ENCODE data around the gene ANO7. TPM values are rescaled to one million over a fixed set of nuclear protein-coding genes. Genes with fewer than 3 reads are reported as not detected.

Gene ANO7
- total RNA-seq, 1 donor from 2014 or later = 2.8 TPM

DNA sequence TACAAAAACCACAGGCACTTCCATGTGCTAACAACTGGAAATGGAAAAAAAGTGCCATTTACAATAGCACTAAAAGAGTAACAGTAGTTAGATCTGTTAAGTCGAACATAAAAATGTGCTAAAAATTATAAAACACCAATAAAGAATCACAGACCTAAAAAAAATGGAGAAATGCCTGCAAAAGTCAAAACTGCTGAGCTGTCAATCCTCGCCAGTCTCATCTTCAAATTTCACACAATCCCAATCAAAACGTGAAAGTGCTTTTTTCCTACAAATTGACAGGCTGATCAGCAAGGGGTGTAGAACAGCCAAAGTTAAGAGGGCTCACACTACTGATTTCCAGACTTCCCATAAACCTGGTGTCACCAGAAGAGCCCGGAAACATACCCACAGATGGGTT lies 53.2 kb downstream of the ANO7 start:
- DNase-seq (ENCODE audit: low read depth) = no peak
- H3K4me3 ChIP-seq (ENCODE audit: low read depth, low read length) = no peak overlapping the region
- TF ChIP-seq, protein P1, sequence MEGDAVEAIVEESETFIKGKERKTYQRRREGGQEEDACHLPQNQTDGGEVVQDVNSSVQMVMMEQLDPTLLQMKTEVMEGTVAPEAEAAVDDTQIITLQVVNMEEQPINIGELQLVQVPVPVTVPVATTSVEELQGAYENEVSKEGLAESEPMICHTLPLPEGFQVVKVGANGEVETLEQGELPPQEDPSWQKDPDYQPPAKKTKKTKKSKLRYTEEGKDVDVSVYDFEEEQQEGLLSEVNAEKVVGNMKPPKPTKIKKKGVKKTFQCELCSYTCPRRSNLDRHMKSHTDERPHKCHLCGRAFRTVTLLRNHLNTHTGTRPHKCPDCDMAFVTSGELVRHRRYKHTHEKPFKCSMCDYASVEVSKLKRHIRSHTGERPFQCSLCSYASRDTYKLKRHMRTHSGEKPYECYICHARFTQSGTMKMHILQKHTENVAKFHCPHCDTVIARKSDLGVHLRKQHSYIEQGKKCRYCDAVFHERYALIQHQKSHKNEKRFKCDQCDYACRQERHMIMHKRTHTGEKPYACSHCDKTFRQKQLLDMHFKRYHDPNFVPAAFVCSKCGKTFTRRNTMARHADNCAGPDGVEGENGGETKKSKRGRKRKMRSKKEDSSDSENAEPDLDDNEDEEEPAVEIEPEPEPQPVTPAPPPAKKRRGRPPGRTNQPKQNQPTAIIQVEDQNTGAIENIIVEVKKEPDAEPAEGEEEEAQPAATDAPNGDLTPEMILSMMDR (conservative IDR thresholded peaks at IDR 0.05; ENCODE audit: low read depth, low read length) = no peak

DNA sequence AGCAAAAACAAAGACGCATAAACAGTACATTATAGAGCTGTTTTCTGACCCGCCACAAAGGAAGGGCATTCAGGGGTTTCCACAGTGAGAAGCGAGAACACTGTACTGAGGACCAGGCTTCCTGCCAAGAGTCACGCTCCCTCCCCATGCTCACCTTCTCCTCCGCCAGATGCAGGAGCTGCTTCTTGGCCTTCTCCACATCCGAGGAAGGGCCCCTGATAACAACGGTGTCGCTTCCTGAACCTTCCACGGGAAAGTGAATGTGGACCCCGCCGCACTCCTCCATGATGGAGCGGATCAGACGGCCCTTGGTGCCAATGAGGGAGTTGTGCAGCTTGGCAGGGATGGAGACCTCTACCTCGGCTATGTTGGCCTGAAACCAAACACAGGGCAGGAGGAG lies 53.8 kb downstream of the ANO7 start:
- TF ChIP-seq, protein P1 (conservative IDR thresholded peaks at IDR 0.05; ENCODE audit: low read depth, low read length) = no peak
- DNase-seq (ENCODE audit: low read depth) = no peak
- no peak overlapping the region for H3K4me3 ChIP-seq (ENCODE audit: low read depth, low read length)

DNA sequence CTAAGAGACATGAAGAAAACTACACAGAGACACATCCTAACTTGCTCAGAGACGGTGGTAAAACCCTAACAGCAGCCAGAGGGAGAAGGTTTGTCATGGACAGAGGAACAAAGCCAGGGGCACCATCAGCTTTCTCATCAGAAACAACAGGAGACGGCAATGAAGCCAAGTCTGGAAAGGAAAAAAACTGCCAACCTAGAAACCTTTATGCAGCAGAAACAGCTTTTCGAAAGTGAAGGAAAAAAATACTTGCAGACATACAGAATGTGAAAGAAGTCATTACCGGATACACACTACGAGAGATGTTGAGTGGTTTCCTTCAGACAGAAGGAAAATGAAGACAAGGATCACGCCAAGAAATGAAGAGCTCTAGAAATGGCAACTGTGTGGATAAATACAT lies 55.9 kb downstream of the ANO7 start:
- no peak overlapping the region for H3K4me3 ChIP-seq (ENCODE audit: low read depth, low read length)
- DNase-seq (ENCODE audit: low read depth) = no peak
- TF ChIP-seq, protein P1 (conservative IDR thresholded peaks at IDR 0.05; ENCODE audit: low read depth, low read length) = no peak

DNA sequence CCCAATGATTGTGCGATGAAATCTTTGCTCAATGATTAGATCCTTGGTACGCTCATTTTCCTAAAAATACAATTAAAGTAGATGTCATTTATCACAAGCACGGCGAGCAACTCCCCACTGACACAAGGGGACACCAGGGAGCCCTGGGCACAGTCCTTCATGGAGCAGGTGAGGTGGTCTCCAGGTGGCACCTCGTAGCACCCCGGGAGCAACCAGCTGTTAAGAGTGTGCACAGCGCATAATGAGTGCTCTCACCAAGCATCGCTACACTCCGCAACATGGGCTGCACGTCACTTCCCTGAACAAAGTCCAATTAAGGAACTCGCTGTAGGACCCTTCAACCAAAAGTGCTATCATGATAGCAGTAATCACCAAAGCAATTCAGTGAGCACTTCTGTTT lies 59.8 kb downstream of the ANO7 start:
- no peak for DNase-seq (ENCODE audit: low read depth)
- H3K4me3 ChIP-seq (ENCODE audit: low read depth, low read length) = no peak overlapping the region
- TF ChIP-seq, protein P1 (conservative IDR thresholded peaks at IDR 0.05; ENCODE audit: low read depth, low read length) = no peak

DNA sequence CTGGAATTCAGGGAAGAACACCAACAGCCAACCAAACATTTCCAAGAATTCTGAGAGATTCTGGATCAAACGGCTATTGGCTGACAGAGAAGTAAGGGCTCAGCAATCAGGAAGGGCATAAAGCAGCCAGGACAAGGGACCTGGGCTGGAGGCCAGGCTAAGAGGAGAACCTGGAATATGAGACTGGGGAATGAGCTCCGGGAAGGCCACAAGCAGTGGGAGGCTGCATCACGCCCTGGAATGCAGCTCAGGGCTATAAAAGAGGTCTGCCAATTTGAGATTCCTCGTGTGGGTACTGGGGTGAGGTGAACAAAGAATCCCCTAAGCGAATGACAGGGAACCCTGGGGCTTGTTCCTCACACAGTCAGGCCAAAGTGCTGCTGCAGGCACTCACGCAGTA lies 60.4 kb downstream of the ANO7 start:
- TF ChIP-seq, protein P1 (conservative IDR thresholded peaks at IDR 0.05; ENCODE audit: low read depth, low read length) = no peak
- DNase-seq (ENCODE audit: low read depth) = no peak
- no peak overlapping the region for H3K4me3 ChIP-seq (ENCODE audit: low read depth, low read length)

DNA sequence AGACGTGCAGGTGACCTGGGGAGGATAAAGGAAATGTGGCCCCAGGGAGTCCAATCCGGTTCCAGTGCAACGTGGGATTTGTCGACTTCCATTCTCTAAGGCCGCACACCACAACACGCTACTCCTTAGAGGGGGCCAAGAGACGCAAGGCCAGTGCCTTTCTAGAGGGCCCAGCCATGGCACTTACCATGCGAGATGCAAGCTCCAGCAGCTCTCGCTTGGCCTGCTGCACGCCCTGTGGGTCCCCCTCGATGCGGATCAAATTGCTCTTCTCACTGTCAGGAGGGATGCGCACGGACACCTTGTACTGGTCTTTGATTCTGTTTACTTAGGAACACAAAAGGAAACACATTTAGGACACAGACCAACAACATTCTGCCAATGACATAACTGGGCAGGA lies 61.2 kb downstream of the ANO7 start:
- H3K4me3 ChIP-seq (ENCODE audit: low read depth, low read length) = no peak overlapping the region
- TF ChIP-seq, protein P1 (conservative IDR thresholded peaks at IDR 0.05; ENCODE audit: low read depth, low read length) = no peak
- DNase-seq (ENCODE audit: low read depth) = no peak

DNA sequence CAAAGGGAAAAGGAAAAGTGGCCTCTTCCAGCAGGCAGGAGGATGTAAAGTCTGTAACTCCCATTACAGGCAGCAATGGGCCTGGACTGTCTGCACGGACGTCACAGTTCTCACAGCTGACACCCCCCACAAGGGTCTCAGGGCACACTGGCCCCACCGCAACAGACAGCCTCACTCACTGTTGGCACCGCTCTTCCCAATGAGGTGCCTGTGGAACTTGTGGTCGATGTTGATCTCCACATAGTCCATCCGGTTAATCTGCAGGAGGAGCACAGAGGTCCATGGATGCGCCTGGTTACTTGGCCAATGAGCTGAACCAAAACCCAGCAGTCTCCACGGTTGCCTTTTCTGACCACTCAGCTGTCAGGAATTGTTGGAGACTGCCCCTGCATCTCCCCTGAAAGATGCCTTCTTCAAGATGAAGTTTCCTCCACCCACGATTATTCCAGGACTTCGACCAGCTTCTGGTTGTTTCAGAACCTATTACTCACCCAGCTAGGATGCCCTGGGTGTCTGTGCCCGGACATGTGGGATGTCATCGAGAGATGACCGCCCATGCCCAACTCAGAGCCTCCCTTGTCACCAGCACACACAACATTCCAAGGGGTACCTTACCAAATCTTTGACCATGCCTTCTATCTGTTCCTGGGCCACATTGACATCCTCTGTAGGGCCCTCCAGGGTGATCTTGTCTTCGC lies 64.5 kb downstream of the ANO7 start:
- H3K4me3 ChIP-seq (ENCODE audit: low read depth, low read length) = no peak overlapping the region
- DNase-seq (ENCODE audit: low read depth) = no peak
- TF ChIP-seq, protein P1 (conservative IDR thresholded peaks at IDR 0.05; ENCODE audit: low read depth, low read length) = no peak
